IPS DF 4.7 (cell line): Measurements from ENCODE around the gene RAD51AP2.
"Not testable (repeated sequence)": the region's sequence is repeated elsewhere in the genome, so short reads cannot be mapped to it uniquely, and the experiment has no call there.

Experiments
- DNase-seq: peaks from one replicate; pipeline ENCODE4 v3.0.0-alpha.2; 2013; ENCODE audit warnings: low spot score; ENCODE audit errors: extremely low read depth

Gene RAD51AP2

DNA sequence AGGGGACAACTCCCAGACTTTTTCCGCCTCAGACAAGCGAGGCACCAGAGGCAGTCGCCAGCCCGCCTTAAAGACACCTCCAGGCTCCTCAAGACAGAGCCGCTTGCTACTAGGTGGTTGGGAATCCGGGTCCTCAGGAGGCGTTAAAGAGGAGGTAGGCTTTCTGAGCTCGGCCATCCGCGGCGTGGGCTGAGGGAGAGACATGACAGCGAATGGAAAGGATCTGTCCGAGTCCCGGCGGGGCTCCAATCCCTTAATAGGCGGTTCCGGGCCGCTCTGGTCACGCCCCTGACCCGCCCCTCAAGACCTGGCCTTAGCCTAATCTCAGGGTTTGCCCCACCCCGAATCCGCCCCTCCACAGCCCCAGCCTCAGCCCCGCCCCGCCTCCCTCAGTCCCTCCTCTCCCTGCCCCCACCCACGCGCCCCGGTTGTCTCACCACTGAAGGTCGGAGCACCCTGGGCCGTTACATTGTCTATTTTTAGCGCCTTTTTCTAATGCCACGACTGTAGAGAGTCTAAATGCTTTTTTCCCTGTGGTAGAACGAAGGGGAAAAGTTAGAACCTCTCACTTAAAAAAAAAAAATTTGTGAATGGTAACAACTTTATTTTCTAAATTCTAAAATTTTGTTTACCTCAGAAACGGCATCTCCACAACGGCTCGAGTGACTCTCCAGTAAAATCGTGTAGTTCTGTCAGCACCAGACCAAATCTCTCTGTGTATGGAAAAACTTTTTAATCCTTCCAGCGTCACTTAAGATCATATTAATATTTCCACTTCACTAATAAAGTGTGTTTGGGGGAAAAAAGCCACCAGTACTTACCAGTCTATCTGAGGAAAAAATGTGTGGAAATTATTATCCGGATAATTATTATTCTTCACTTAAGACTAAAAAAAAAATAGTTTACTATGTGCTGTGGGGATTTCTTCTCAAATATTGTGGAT lies at the start of gene RAD51AP2:
Gene RAD51AP2, minus strand, starts transcription at position 229 of the 943 bp plus-strand sequence. Its CDS starts 25 bp downstream, at position 204.
- DNase-seq: no peak

DNA sequence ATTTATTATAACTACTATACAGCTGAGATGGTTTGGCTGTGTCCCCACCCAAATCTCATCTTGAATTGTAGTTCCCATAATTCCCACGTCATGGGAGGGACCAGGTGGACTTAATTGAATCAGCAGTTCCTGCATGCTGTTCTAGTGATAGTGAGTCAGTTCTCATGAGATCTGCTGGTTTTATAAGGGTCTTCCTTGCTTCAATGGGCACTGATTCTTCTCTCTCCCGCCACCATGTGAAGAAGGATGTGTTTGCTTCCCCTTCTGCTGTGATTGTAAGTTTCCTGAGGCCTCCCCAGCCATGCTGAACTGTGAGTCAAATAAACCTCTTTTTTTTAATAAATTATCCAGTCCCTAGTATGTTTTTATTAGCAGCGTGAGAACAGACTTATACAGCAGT lies 47.5 kb upstream of the RAD51AP2 start:
- not testable (repeated sequence) for DNase-seq

DNA sequence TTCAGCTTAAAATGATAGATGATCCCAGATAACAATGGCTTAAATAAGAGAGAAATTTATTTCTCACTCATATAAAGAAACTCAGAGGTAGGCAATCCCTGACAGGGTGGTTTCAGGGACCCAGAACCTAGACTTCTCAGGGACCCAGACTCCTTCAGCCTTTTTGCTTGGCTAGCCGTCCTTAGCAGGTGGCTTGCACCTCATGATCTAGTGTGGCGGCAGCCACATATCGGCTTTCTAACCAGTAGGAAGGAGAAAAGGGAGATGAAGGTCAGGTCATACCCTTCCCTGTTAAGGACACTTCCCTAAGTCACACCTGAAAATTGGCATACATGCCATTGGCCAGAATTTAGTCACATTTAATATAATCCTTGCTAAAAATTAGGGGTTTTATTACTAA lies 40.6 kb upstream of the RAD51AP2 start:
- DNase-seq: no peak

DNA sequence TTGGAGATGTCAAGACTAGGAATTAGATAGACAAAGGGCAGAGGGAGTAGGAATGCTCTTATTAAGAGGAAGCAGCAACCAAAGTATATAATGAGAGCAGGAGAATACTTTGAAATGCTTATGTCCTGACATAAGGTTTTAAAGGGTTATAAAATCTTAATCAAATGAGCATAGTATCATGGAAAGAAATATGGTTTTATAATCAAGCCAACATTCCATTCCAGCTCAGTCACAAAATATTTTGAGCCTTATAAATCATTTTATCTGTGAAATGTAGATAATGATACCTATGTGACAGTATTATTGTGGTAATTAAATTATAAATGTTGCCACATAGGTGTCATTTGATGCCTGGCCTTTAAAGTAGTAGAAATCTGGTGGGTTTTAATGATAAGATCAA lies 39.8 kb upstream of the RAD51AP2 start:
- no peak for DNase-seq

DNA sequence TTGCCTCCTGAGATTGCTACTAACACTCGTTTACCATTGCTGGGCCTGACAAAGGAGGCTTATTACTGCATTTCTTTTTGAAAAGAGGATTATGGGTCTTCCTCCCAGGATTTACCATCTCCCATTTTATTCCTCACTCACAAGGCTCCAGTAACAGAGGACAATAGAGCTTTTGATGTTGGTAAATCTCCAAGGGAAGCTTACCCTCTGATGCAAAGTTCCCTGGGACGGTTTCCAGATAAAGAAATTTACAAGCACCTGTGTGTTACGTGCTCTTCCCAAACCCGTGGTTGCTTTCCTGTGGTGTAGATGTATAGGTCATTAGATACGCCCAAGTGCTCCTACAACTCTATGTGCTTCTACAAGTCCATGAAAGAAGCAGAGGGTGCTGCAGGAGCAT lies 39.4 kb upstream of the RAD51AP2 start:
- DNase-seq: no peak

DNA sequence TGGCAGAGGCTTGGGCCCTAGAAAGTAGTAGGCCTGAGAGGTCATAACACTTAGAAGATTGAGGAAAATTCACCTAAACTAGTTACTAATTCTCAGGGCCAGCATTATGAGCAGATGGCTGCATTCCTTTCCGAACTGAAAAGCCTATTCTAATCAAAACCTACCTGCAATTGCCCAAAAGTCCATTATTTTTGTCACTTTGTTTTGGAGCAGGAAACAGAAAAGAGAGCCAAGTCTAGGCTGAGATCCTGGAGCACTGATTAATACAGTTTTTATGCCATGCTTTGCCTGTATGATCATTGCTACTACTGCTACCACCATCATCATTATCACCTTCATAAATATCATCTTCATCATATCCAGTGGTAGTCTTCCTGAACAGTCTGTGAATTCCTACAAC lies 36.9 kb upstream of the RAD51AP2 start:
- DNase-seq: no peak

DNA sequence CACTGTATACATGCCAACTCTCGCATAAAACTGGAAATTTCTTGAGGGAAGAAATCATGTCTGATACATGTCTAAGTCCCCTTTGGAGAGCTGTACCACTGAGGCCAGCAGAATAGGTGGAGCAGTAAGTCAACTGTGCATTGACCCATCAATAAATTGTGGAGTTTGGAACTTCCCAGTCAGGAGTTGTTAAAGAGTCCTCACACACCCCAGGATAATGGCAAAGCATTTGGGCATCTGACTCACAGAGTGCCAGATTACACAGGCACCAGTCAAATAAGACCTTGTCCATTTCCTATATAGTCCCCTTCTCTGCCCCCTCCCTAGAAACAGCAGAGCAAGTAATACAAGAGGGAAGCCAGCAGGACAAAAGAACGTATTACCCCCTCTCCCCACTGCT lies 32.7 kb upstream of the RAD51AP2 start:
- DNase-seq: no peak

DNA sequence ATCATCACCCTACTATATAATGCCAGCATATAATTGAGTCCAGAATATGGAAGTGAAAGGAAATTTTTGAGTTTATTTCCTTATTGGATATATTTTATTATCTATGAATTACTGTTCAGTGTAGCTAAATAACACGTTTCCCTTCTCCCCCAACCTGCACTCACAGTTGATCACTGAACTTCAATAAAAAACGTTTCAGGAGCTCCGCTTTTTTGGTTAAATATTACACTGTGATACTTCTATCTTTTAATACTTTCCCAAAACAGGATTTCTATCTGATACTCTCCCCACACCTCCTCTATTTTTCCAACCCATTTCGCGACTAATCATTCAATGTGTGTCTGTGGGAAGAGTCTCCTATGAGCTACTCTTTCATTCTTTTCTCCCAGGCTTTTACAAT lies 29.5 kb upstream of the RAD51AP2 start:
- DNase-seq: no peak

DNA sequence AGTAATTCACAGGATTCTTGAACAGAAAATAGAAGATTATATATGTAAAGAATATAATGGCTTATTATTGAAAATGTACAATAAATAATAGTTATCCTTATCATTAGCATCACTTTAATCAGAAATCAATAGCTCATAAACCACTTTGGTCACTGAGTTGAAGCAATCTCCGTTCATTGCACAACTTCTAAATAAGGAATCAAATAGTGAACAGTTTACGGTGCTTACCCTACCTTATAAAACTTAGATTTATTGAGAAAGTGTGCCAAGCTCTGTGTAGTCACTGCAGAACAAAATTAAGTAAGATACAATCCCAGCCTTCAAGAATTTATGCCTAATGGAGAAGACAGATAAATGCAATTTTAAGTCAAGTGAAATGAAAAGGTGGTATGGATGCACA lies 29.0 kb upstream of the RAD51AP2 start:
- DNase-seq: no peak

DNA sequence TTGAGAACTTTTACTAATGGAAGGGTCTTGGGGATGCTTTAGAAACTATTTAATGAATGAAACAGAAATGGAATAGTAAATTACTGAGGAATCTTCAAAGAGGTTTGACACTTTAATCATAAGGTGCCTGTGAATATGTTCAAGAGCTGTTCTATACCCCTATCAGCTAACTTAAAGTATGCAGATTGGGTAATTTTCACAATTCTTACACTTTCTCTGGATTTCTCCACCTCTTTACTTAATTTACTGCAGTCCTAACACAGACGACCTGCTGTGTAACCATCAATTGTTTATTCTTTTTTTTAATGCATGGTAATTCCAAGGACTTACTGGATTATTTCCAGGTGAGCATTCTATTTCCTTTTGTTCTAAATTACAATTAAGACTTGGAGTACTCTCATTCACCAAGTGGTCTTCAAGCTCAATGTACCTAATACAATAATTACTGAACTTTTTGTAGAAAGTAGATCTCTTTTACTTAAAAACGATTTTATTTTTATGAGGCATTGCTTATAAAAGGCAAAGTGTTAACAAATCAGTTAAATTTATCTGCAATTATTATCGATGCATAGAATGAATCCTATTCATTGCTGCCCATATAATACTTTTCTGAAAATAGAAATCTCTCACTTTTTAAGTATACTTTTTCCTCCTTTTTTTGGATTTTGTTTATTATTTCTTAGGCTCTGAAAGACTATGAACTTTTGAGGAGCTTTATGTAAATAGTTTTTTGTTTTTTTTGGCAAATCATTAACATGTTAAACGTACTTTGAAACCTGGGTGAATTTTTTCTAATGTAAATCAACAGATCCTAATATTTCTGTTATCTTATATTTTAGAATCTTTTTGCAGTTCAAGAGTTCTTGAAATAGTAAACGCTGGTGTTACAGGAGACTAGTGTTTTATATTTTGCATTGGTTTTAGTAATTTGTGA lies 27.7 kb upstream of the RAD51AP2 start:
- no peak for DNase-seq

DNA sequence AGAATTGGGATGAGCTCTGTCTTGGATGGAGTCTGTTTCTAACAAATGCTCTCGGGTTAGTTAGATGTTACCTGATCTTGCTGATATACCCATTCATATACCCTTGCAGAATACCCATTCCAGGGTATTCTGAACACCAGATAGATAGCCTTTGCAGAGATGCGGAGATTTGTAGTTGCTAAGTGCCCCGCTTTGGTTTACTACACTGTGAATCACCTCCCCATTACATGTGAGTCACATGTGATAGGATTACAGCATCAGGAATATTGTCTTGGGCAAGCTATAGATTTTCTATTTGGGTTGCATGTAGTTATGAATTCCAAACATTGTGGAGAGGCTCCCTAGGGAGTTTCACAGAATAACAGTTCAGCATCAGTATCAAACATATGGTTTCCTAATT lies 26.0 kb upstream of the RAD51AP2 start:
- no peak for DNase-seq

DNA sequence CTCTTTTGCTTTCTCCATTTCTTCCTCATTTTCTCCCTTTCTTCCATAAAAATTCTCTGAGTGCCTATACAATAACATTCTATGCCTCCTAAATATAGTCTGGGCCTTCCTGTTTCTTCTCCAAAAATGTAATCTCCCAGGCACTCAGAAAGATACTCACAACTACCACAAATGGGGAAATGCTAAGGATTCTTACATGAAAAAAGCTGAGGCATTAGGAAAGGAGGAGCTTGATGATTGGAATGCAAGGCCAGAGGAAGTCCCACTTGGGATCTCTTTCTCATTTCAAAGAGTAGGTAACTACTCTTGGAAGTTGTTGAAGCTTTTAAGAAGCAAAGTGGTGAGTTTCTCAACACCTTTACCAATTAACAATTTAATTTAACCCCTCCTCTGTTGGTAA lies 25.6 kb upstream of the RAD51AP2 start:
- DNase-seq: no peak

DNA sequence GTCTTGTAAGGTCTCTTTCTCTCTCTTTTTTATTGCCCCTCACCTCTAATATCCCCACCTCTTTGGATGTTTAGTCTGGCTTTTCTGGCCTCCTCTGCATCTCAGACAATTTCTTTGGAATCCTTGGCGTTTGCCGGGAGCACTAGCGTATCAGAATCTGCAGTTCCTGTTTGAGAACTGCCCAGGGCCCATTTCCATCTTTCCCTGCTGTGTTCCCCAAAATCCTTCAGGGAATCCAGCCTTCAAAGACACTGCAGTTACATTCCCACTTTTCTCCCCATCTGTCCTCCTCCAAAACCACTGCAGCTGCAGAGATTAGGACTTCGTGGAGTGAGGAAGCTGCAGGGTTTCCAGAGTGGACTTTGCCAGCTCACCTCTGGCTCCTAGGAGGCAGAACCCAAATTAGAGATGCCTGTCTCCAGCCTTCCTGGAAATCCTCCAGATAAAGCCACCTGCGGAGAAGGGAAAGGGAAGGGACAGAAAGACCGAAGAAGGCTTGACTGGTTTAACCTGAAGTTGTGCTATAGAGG lies 25.0 kb upstream of the RAD51AP2 start:
- DNase-seq: no peak

DNA sequence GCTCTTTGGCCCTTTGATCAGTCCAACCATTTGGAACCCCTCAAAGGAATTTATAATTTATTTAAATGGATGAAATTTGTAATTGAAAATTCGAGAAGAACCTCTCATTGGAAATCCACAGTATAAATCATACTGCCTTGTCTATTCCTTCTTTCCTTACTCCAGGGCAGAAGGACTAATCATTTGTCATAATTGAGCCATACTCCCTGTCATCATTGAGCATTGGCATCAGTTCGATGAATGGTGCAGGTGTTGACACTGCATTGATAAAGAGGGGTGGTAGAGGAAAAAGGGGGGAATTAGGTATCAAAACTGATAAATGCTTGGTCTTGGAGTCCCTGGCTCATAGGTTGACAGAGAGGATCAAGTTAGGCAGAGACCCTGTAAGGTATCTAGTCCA lies 24.2 kb upstream of the RAD51AP2 start:
- no peak for DNase-seq

DNA sequence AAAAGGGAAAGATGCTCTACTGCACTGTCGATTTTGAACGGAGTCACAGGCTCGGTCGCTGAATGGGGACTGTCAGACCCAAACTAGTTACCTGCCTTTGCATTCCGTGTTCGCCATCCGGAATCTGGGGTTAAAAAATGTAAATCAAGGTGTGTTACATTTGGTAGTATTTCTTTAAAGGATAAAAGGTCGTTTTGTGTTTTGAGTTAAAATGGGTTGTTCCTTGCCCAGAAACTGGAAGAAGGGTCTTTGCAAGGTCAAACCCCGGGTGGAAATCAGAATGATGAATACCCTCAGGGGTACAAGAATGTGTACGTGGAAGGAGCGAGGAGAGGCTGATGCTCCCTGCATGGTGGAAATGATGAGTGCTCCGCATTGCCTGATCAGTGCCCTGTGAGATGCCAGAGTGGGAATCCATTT lies 23.3 kb upstream of the RAD51AP2 start:
- DNase-seq: no peak

DNA sequence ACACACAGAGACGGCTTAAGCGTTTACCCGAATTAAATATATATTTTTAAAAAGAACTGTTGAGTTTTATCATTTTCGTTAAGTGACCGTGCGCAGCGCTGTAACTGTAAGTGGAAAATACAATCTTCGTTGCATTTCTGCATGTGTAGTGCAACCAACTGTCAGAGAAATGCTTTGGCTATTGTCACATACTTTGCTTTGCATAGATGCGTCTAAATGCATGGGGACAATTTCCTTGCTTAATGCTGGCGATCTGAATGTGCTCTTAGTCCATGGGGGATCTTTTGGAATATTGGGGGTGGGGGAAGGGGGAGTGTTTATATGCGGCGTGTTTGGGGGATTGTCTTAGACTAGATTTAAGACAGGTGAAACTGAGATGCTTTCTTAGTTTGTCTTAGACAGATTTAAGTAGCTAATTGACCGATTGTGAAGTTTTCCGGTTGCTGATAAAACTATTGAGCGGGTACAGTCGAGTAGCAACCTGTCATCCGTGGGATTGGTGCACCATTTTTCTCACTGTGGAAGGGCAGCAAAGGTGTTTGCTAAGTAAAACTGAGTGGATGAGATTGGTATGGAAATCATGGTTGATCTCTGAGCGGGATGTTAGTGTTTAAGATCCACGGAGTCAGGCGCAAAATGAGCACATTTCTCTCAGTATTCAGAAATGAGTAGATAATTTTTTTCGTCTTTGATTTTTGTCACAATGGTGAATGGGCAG lies 22.7 kb upstream of the RAD51AP2 start:
- DNase-seq: no peak

DNA sequence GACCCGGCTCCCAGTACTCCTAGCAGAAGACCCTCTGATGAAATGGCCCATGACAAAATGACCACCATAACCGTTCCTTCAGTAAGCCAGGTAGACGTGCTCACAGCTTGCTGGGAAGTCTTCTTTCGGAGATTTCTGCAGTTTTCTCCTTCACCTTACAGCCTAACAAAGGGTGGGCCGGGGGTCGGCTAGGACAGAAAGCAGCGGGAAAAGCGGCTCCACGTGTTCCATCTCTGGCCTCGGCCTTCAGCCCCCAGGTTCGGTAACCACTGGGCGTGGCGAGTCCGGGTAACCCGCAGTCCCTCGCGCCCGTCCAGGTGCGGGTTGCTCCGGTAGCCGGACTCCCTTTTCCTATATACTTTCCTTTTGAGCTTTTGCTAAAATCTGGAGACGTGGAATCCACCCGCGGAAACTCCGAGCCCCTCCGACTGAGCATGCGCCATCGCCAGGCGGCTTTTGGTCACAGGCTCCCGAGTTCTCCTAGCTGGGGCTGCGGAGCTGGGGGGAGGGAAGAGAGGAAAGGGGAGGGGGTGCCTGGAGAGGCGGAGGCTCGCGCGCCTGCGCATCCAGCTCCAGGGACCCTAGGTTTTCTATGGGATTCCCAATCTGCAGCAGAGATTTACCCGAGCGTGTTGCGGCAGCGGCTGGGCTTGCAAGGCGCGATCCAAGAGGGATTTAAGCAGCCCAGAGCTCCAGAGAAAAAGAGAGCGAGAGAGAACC lies 22.0 kb upstream of the RAD51AP2 start, which contains the start of gene VSNL1:
Gene VSNL1, plus strand, starts transcription at position 604 of the 720 bp plus-strand sequence. CDS start 51,379 bp downstream, outside the sequence.
- no peak for DNase-seq

DNA sequence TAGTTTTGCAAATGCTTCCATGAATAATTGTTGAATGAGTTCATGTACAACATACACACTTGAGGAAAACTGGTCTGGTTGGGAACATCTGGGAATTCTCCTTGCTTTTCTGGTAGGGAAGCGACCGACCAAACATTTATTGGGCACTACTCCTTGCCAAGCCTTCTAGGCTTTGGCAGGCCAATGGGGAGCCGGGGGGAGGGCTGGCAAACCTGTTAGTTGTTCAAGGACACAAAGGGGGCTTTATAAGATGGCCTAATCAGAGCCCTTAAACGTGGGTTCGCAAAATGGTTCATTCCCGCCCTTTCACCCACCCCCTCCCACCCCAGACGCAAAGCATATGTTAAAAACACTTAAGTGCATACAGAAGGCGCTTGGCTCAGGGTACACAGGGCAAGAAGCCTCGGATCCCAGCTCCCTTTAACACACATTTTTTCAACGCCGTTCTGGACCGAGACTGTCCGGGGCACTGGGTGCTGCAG lies 21.4 kb upstream of the RAD51AP2 start:
- DNase-seq: no peak

DNA sequence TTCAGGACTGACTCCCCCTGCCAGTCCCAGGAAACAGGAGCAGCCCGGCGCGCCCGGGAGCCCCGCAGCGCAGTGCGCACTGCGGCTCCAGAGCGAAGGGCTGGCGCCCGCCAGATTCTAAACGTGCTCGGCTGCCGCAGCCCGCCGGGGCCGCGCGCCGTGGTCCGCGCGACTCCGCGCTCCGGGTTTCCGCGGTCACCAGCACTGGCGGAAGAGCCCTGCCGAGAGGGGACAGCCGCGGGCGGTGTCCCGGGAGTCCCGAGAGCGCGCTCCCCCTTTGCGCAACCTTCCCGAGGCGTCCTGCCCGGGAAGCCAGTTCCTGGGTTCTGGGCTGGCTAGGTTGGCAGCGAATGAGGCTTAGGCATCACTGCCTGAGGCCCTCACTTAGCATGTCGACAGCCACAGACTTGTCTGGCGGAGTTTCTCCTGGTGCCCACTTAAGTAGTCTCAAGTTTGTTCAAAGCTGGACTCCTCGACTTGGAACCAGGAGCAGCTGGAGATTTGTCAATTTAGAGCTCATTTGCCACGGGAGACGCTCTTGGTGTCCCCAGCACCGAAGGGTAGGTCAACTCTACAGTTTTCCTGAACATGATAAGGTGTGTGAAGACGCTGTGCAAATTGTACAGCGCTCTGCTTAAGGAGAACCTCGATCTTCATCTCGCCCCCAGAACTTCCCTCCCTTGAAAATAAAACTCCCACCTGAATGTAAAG lies 20.8 kb upstream of the RAD51AP2 start:
- DNase-seq: no peak
